Esophagus (tissue), 2 donors: ENCODE data around the gene EMD. TPM values are rescaled to one million over a fixed set of nuclear protein-coding genes. Genes with fewer than 3 reads are reported as not detected.
A peak's percentile ranks its signal among the peaks of the same experiment; 100 is the strongest.
"Not testable (repeated sequence)": the region's sequence is repeated elsewhere in the genome, so short reads cannot be mapped to it uniquely, and the experiment has no call there.

Source experiments
- H3K27ac ChIP-seq, 2 donors: one replicate each; pipeline ENCODE4 v1.5.1; 2013; ENCODE audit warnings: low read depth in 2 of 2, mild to moderate bottlenecking in 2 of 2, inconsistent platforms in 1 of 2, low read length in 1 of 2, moderate library complexity in 1 of 2
- H3K27me3 ChIP-seq, 2 donors: one replicate each; pipeline ENCODE4 v1.6.1; 2013; ENCODE audit warnings: low read length in 2 of 2, control low read depth in 1 of 2, mild to moderate bottlenecking in 1 of 2; ENCODE audit not compliant: insufficient read depth in 2 of 2, control insufficient read depth in 1 of 2
- H3K36me3 ChIP-seq, 2 donors: one replicate each; pipeline ENCODE4 v1.6.1; 2013; ENCODE audit warnings: low read length in 1 of 2; ENCODE audit not compliant: control insufficient read depth in 2 of 2, insufficient read depth in 2 of 2
- H3K4me1 ChIP-seq, 2 donors: one replicate each; pipeline ENCODE4 v1.6.1; 2013; ENCODE audit warnings: low read length in 1 of 2; ENCODE audit not compliant: control insufficient read depth in 2 of 2, insufficient read depth in 2 of 2
- H3K4me3 ChIP-seq, 2 donors: one replicate each; pipeline ENCODE4 v1.5.1; 2013; ENCODE audit warnings: low read length in 2 of 2, mild to moderate bottlenecking in 2 of 2, low read depth in 1 of 2, moderate library complexity in 1 of 2
- H3K9me3 ChIP-seq, 2 donors: one replicate each; pipeline ENCODE4 v1.6.1; 2013; ENCODE audit warnings: mild to moderate bottlenecking in 2 of 2, low read depth in 1 of 2, low read length in 1 of 2, moderate library complexity in 1 of 2; ENCODE audit not compliant: control insufficient read depth in 2 of 2, insufficient read depth in 1 of 2
- WGBS, 2 donors: extraction: QIAGEN DNeasy Blood & Tissue Kit; methylation state at CpG; one replicate each; pipeline ENCODE4 v1.1.7; 2013; 5-methylcytosine and 5-hydroxymethylcytosine counted together
- polyA plus RNA-seq, 2 donors: library from polyadenylated mRNA; stranded (reverse); fragments of 200-250 nt; gene quantifications; one replicate each; pipeline ENCODE4 v1.2.3, GENCODE V29; 2013
- donor health status: healthy with polysubstance abuse.
- donor health status: Bipolar disorder and iron deficiency.

EMD gene
- polyA plus RNA-seq, result 10 to 100 TPM; 66.5 to 83.9 TPM

DNA sequence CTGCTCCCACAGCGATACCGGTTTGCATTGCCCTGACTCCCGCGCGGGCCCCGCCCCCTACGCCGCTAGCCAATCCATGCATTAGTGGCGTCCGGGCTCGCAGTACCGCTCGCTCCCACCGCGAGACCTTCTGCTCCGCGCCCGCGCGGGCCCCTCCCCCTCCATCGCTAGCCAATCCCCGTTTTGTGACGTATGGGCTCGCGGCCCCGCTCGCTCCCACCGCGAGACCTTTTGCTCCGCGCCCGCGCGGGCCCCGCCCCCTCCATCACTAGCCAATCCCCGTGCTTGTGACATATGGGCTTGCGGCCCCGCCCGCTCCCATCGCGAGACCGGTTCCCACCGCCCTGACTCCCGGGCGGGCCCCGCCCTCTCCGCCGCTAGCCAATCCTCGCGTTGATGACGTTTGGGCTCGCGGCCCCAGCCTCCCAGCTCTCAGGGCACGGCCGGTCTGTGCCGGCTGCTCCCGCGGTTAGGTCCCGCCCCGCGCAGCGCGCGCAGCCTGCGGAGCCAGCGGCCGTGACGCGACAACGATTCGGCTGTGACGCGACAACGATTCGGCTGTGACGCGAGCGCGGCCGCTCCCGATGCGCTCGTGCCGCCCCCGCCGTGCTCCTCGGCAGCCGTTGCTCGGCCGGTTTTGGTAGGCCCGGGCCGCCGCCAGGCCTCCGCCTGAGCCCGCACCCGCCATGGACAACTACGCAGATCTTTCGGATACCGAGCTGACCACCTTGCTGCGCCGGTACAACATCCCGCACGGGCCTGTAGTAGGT is at the start of gene EMD:
EMD (plus strand) TSS at position 497 of the 770 bp plus-strand sequence; CDS start at position 687, 190 bp downstream.
- 0 to 27% methylated on average over 94 to 103 of the region's 103 CpGs for WGBS, 2 donors
- H3K27ac ChIP-seq, result peak within 1 kb of the TSS; percentile 95 to 99
- H3K9me3 ChIP-seq, result peaks cover 0 to 2% of the 10 kb centered on the region in 2 donors
- H3K27me3 ChIP-seq, result no peaks in the 10 kb centered on the region
- H3K4me1 ChIP-seq, result peaks cover 0 to 6% of the 10 kb centered on the region in 2 donors
- H3K36me3 ChIP-seq, result no peaks in the 10 kb centered on the region
- H3K4me3 ChIP-seq, result peak within 1 kb of the TSS; percentile 53 to 83

GRCh38 chrX:154332561-154332960 is 46.5 kb upstream of the EMD start:
- H3K9me3 ChIP-seq, result no peaks in the 10 kb centered on the region
- 92 to 94% methylated on average over 29 of the region's 29 CpGs for WGBS, 2 donors
- H3K36me3 ChIP-seq, result no peaks in the 10 kb centered on the region
- no peaks in the 10 kb centered on the region for H3K4me1 ChIP-seq
- no peak overlapping the region for H3K4me3 ChIP-seq
- H3K27ac ChIP-seq, result no peak overlapping the region
- H3K27me3 ChIP-seq, result no peaks in the 10 kb centered on the region

- H3K27me3 ChIP-seq, result no peaks in the 10 kb centered on the region
- 93 to 94% methylated on average over 9 of the region's 9 CpGs for WGBS, 2 donors
These were observed 46.0 kb upstream of the EMD start for GRCh38 chrX:154333116-154333515.

GRCh38 chrX:154333837-154334271 is 45.2 kb upstream of the EMD start:
- H3K4me1 ChIP-seq, result no peaks in the 10 kb centered on the region
- whole genome bisulfite sequencing, 2 donors, result 72 to 73% methylated on average over 5 to 6 of the region's 6 CpGs
- no peaks in the 10 kb centered on the region for H3K9me3 ChIP-seq
- H3K36me3 ChIP-seq, result no peaks in the 10 kb centered on the region
- no peak overlapping the region for H3K27ac ChIP-seq
- H3K4me3 ChIP-seq, result no peak overlapping the region
- no peaks in the 10 kb centered on the region for H3K27me3 ChIP-seq

More at GRCh38 chrX:154333116-154333515, 46.0 kb upstream of the EMD start:
- no peak overlapping the region for H3K4me3 ChIP-seq
- H3K9me3 ChIP-seq, result no peaks in the 10 kb centered on the region
- H3K36me3 ChIP-seq, result no peaks in the 10 kb centered on the region
- no peak overlapping the region for H3K27ac ChIP-seq
- H3K4me1 ChIP-seq, result no peaks in the 10 kb centered on the region

DNA sequence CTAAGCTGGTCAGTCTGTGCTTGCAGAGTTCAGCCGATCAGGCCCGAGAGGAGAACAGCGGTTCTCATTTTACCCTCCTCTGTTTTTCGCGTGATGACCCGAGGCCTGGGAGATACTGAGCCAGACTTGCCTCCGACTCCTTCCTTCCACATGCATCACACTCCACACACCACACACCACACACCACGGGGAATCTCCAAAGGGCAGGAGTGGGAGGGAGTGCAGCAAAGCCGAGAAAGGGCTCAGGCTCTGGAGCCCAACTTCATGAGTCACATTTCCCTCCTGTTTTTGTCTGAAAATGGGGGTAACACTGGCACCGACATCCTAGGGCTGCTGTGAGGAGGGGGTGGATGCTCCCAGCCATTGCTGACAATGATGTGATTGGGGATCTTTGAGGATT is 44.6 kb upstream of the EMD start:
- Histone ChIP-seq H3K27ac (no peak overlapping the region), H3K4me3 (no peak overlapping the region), H3K27me3 (no peaks in the 10 kb centered on the region), H3K36me3 (no peaks in the 10 kb centered on the region), H3K4me1 (no peaks in the 10 kb centered on the region), H3K9me3 (no peaks in the 10 kb centered on the region)
- WGBS, 2 donors, result 77 to 80% methylated on average over 10 of the region's 10 CpGs

DNA sequence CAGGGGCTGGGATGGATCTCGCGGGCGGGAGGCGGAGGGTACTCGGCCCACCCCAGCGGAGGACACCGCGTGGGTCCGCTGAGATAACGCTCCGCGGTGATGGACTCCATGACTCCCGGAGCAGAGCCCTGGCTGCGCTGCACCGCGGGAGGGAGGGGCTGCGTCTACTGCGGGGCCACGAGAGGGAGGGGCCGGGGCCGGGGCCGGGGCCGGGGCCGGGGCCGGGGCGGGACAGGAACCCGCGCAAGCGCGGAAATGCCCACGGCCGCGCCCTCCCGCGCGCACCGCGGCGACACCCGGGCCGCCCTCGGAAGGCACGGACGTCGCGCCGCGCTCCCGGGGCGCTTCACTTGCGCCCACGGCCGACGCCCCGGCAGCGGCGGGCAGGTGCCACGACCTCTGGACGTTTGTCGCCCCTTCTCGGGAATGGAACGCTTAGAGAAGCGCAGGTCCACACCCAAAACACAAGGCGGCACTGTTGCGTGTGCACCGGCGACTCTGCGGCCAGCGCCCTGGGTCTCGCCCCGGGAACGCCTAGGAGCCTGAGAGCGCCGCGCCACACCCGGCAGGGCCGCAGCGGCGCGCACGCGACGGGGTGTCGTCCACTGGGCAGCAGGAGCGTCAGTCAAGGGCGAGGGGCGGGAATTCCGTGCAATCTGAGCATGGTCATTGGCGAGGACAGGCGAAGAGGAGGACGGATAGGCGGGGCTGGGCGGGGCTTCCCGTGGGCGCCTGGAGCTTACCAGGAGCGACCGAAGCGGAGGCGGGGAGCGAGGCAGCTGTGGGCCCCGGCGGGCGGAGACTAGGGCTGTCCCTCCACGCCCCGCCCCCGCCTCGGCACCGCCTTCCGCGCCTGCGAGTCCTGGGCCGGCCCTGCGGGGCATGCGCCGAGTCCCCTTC is 37.4 kb upstream of the EMD start:
- WGBS, 2 donors, result 2 to 20% methylated on average over 2 to 14 of the region's 115 CpGs
- not testable (repeated sequence) for H3K9me3 ChIP-seq, H3K4me1 ChIP-seq, H3K27ac ChIP-seq, H3K4me3 ChIP-seq, H3K27me3 ChIP-seq, H3K36me3 ChIP-seq

DNA sequence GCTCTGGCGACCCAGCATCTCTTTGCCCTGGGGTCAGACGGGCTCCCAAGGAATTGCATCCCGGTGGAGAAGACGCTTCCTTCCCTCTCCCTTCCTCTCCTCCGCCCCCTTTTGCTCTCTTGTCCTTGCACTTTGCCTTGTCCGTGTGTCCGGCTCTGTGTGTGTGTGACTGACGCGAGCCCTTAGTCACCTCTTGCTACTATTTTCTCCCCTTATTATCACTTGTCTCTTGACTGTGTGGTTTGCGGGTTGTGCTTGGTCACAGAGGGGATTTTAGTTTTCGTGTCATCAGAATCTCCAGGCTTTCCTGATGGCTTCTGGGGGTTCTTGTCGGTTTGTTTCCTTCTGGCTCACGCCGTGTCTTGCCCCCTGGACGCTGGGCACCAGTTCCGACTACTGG is 36.0 kb upstream of the EMD start:
- not testable (repeated sequence) for H3K9me3 ChIP-seq, H3K36me3 ChIP-seq, H3K27me3 ChIP-seq, H3K4me1 ChIP-seq, H3K4me3 ChIP-seq, H3K27ac ChIP-seq
- WGBS, 2 donors, result no CpG with 5 or more reads among the region's 16 CpGs

DNA sequence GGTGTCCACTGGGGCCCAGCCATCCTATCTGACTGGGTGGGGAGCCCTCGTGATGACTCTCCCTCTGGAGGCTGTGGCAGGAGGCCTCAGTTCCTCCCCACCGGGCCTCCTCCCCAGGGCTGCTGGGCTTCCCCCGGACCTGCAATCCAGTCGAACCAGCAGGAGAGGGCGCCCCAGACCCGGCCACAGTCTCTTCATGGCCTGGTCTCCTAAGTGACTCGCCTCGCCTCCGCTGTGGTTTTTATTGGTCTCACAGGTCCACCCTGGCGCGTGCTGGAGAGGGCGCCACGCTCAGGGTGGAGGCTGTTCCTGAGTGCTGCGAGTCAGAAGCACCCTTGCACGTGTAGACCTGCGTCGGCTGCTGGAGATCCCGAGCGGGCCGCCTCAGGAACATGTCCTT is 35.5 kb upstream of the EMD start:
- H3K27me3 ChIP-seq, H3K4me3 ChIP-seq, H3K36me3 ChIP-seq, H3K4me1 ChIP-seq, H3K27ac ChIP-seq, H3K9me3 ChIP-seq: not testable (repeated sequence)
- WGBS, 2 donors, result no CpG with 5 or more reads among the region's 20 CpGs

DNA sequence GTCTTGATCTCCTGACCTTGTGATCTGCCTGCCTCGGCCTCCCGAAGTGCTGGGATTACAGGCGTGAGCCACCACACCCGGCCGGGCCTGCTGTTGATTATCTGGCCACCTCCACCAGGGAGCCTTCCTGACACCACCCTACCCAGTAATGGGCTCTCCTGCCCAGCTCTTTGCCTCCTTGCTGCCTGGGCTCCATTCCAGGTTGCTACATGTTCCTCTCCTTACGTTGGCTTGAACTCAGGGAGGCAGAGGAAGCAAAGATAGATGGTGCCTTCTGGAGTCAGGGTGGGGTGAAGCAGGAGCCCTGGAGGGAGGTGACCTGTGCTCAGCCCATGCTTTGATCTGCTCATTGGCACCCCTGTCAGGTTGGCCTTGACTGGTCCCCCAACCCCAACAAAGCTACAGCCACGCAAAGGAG is 31.0 kb upstream of the EMD start:
- Histone ChIP-seq H3K27me3 (no peaks in the 10 kb centered on the region), H3K36me3 (peaks cover 0 to 35% of the 10 kb centered on the region in 2 donors), H3K4me3 (no peak overlapping the region), H3K4me1 (peaks cover 3 to 6% of the 10 kb centered on the region in 2 donors), H3K27ac (peak overlapping the region in 1 of 2 donors; percentile 14), H3K9me3 (no peaks in the 10 kb centered on the region)
- WGBS, 2 donors, result 69 to 86% methylated on average over 4 to 7 of the region's 7 CpGs
